GF-D8 (cell line): ENCODE data around the gene SLC16A14.

Experiments
- DNase-seq: peaks from one replicate; lab custom pipeline; 2025; lab: John Stamatoyannopoulos, UW

Gene SLC16A14

GRCh38 chr2:230042195-230042594 lies 26.5 kb downstream of the SLC16A14 start:
- DNase-seq: no peak

- DNase-seq: no peak
Observed at GRCh38 chr2:230023313-230023712, 45.4 kb downstream of the SLC16A14 start.

DNA sequence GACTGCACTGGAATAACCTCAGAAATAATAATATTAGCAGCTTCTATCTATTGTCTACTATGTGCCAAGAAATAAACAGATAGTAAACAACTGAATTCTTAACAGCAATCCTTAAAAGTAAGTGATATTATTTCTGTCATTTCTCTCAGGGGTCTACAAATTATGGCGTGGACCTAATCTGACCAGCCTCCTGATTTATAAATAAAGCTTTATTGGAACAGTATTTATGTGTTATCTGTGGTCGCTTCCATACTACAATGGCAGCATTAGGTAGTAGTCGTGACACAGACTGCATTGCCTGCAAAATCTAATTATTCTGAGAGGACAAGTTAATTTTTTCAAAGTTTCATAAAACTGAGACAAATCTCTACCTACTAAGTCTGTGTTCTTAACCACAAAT lies 49.0 kb downstream of the SLC16A14 start:
- DNase-seq: no peak

DNA sequence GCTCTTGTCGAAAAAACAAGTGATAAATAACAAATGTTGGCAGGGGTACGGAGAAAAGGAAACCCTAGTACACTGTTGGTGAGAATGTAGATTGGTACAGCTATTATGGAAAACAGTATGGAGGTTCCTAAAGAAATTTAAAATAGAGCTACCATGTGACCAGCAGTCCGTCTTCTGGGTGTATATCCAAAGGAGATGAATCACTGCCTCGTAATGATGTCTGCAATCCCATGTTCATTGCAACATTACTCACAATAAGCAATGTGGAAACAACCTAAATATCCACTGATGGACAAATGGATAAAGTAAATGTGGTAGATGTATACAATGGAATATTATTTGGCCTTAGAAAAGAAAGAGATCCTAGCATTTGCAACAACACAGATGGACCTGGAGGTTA lies 50.6 kb downstream of the SLC16A14 start:
- DNase-seq: no peak

DNA sequence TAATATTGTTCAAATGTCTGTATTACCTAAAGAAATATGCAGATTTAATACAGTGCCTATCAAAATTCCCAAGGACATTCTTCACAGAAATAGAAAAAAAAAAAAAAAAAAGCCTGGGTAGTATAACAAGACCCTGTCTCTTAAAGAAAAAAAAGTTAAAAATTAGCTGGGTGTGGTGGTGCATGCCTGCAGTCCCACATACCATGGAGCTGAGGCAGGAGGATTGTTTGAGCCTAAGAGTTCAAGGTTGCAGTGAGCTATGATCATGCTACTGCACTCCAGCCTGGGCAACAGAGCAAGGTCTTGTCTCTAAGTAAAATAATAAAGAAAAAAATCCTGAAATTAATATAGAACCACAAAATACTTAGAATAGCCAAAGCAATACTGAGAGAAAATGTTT lies 51.9 kb downstream of the SLC16A14 start:
- no peak for DNase-seq

DNA sequence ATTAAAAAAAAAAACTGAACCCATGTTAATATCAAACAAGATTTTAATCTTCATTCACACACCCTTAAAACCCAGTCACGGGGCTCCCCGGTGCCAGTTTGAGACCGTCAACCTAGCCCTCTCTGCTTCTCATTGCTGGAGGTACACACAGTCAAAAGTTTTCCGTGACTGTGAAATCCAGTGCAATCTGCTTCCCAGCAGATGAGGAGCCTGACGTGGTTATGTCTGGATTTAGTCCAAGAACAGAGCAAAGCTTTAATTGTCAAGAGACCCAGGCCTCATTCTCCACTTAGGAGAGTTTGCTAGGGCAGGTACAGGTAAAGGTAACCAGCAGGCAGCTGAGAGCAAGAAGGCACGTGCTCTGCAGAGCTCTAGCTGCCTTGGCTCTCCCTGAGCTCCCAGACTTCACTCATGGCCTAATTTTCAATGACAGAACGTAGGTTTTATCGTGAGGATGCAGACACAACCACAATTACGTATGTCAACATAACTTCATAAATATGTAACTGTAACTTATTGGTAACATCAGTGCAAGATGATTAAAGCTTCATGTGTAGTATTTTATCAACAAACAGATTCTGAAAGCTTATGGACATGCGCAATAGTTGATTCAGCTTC lies 56.3 kb downstream of the SLC16A14 start:
- DNase-seq: no peak

DNA sequence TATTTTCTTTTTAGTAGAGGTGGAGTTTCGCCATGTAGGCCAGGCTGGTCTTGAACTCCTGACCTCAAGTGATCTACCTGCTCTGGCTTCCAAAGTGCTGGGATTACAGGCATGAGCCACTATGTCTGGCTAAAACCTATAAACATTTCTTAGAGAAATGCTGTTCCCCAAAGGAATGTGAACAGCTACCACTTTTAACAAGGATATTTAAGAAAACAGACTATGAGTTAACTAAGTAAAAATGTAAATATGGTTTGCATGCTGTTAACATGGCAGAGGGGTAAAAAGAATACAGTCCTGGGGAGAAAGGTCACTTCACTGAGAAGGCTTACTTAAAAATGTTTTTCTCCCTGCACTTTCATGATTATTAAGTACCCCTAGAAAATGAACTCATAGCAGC lies 57.1 kb downstream of the SLC16A14 start:
- DNase-seq: no peak

DNA sequence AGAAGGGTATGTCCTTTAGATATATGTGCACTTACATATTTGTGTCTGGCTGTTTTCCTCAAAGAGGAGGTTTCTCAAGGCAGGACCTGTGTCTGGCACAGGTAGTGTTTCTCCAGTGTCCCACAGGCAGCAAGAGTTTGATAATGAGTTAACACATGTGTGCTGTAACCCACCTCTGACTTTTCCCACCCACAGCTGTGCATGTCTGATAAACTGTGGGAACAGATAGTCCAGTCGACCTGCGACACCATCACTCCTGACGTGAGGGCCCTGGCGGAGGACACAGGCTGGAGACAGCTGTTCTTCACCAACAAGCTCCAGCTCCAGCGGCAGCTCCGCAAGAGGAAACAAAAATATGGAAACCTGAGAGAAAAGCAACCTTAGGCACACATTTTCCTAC lies 58.2 kb downstream of the SLC16A14 start:
- no peak for DNase-seq

DNA sequence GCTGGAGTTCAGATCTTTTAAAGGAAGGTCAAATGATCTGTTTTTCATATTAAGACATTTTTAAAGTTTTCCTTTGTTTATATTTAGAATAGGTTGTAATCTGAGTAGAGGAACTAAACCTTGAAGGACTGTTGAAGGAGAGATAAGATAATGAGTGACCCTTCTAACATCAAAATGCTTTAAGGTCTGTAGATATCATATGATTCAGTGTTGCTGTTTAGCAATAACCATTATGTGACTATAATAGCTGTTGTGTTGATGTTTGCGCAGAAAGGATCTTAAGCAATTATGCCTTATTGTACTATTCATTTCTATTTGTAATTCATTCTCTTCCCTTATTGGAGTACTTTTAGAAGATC lies 60.0 kb downstream of the SLC16A14 start:
- DNase-seq: no peak

DNA sequence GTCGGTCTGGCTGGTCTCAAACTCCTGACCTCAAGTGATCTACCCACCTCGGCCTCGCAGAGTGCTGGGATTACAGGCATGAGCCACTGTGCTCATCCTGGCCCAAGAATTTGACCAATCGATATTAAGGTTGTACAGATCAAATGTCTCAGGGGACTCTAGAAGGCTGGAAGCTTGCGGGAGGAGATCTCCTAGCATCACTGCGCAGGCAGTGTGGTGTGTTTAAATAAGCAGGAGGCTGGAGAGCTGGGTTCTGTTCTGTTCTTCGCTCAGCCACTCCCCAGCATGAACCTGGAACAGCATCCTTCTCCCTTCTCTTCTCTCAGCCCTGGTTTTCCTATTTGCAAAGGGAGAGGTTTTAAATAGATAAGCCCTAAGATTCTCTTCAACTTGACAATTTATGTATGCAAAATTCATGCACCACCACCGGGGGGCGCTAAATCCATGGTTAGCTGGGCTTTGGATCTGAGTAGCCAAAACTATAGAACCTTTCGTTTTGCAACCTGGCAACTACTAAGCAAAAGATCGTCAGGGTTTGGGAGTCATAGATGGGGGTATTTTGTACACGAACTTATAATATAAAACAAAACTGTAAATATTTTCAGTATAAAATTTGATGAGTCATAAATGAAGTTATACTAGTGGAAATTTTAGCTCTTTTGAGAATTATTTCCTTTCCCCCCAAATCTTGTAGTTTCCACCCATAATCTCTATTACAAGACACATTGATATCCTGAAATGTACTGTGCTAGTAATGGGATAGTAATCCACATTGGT lies 60.6 kb downstream of the SLC16A14 start:
- peak; percentile 35 for DNase-seq

DNA sequence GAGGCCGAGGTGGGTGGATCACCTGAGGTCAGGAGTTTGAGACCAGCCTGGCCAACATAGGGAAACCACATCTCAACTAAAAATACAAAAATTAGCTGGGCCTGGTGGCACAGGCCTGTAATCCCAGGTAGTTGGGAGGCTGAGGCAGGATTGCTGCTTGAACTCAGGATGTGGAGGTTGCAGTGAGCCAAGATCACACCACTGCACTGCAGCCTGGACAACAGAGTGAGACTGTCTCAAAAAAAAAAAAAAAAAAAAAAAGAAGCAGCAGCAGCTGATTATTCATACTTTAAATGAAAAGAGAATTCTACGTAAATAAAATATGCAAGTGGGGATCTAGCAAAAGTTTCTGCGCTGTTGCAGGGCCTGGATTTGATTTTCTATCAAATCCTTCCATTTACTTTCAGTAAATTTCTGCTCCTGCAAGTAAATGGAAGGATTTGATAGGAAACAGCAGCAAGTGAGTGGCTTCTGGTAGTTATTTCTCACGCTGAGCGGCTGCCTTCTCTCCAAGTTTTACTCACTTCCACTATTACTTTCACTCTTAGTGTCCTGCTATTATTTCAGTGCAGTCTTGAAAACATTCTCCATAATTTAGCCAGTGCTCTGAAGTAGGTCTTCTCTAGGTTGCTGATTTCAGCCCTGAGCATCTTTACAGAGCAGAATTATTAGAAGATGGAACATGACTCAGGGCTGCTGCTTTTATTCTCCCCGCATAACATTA lies 68.4 kb downstream of the SLC16A14 start:
- no peak for DNase-seq

- DNase-seq: no peak
Observed at GRCh38 chr2:229997565-229997964, 71.2 kb downstream of the SLC16A14 start.

GRCh38 chr2:229996320-229996719 lies 72.4 kb downstream of the SLC16A14 start:
- no peak for DNase-seq

GRCh38 chr2:229993236-229993635 lies 75.5 kb downstream of the SLC16A14 start:
- no peak for DNase-seq
